GM21723 (cell line): ENCODE measurements around the gene PDE8A.
A peak's percentile ranks its signal among the peaks of the same experiment; 100 is the strongest.
"Not testable (repeated sequence)": the region's sequence is repeated elsewhere in the genome, so short reads cannot be mapped to it uniquely, and the experiment has no call there.

Experiments
- ATAC-seq: cut with Tn5 transposase; IDR thresholded peaks from one replicate; pipeline ENCODE4 v1.9.1; 2021; ENCODE audit warnings: mild to moderate bottlenecking, moderate library complexity; ENCODE audit not compliant: unreplicated experiment

The PDE8A gene

GRCh38 chr15:84961114-84961452 lies 20.6 kb upstream of the PDE8A start:
- no peak for ATAC-seq

- no peak for ATAC-seq
Observed at GRCh38 chr15:84961707-84962106, 19.9 kb upstream of the PDE8A start.

GRCh38 chr15:84962955-84963354 lies 18.7 kb upstream of the PDE8A start:
- no peak for ATAC-seq

- ATAC-seq: no peak
Observed at GRCh38 chr15:84967380-84967779, 14.3 kb upstream of the PDE8A start.

- no peak for ATAC-seq
Observed at GRCh38 chr15:84968301-84968700, 13.4 kb upstream of the PDE8A start.

- no peak for ATAC-seq
Observed at GRCh38 chr15:84969257-84969656, 12.4 kb upstream of the PDE8A start.

GRCh38 chr15:84970843-84971242 lies 10.8 kb upstream of the PDE8A start:
- ATAC-seq: no peak

GRCh38 chr15:84973492-84974460 lies 7.9 kb upstream of the PDE8A start:
- ATAC-seq: no peak

GRCh38 chr15:84975871-84976351 lies 5.7 kb upstream of the PDE8A start:
- ATAC-seq: no peak

GRCh38 chr15:84976746-84977345 lies 4.8 kb upstream of the PDE8A start:
- ATAC-seq: no peak

GRCh38 chr15:84979651-84980050 lies 2.0 kb upstream of the PDE8A start:
- no peak for ATAC-seq

GRCh38 chr15:84980196-84981053 lies 1.2 kb upstream of the PDE8A start:
- ATAC-seq: peak; percentile 55

GRCh38 chr15:84981054-84981710 lies 474 bp upstream of the PDE8A start:
- peak; percentile 57 for ATAC-seq

- ATAC-seq: peak; percentile 2
Observed at GRCh38 chr15:84982301-84982920, 755 bp downstream of the PDE8A start.

- no peak for ATAC-seq
Observed at GRCh38 chr15:84983294-84983693, 1.6 kb downstream of the PDE8A start.

- ATAC-seq: no peak
Observed at GRCh38 chr15:84983711-84984110, 2.1 kb downstream of the PDE8A start.

GRCh38 chr15:84985158-84985557 lies 3.5 kb downstream of the PDE8A start:
- no peak for ATAC-seq

- not testable (repeated sequence) for ATAC-seq
Observed at GRCh38 chr15:84987351-84987750, 5.7 kb downstream of the PDE8A start.

GRCh38 chr15:84987949-84988624 lies 6.4 kb downstream of the PDE8A start:
- ATAC-seq: no peak
